SK-N-SH (cell line): ENCODE measurements around the gene AVPR2. TPM values are rescaled to one million over a fixed set of nuclear protein-coding genes. Genes with fewer than 3 reads are reported as not detected.

Experiments
- CTCF ChIA-PET: fragments of 300-600, 350-600 bp; formaldehyde crosslinking; extraction: SDS; loops from one replicate; lab custom pipeline; 2021; lab: Yijun Ruan, JAX
- POLR2A ChIA-PET: fragments of 350-600 bp; sonication (Branson Sonifier 250); formaldehyde crosslinking; extraction: SDS; loops from one replicate; lab custom pipeline; 2020; ENCODE audit warnings: antibody characterized with exemption, inconsistent platforms; lab: Yijun Ruan, JAX
- DNase-seq: peaks from one replicate; pipeline ENCODE4 v3.0.0; 2012
- H2AFZ ChIP-seq: fragments of 200-600 bp; sonication (generic); 2 replicates; pipeline ENCODE4 v1.8.1; 2016; ENCODE audit warnings: antibody characterized with exemption, mild to moderate bottlenecking, low read depth
- H3F3A ChIP-seq: fragments of 200-600 bp; sonication (generic); replicated peaks from 2 replicates; pipeline ENCODE3; 2016; ENCODE audit warnings: antibody characterized with exemption, mild to moderate bottlenecking; ENCODE audit not compliant: insufficient read depth
- H3K27ac ChIP-seq, 2 experiments: fragments of 200-500 bp in 1 of 2; fragments of 200-600 bp in 1 of 2; sonication (Bioruptor generic) in 1 of 2; sonication (generic), shearing (Covaris generic) in 1 of 2; 2 replicates each; pipeline versions ENCODE4 v1.5.1 to v1.6.1; 2014 to 2016; ENCODE audit warnings: low read depth in 2 of 2, inconsistent platforms in 1 of 2, low read length in 1 of 2, mild to moderate bottlenecking in 1 of 2, mixed read lengths in 1 of 2
- H3K27me3 ChIP-seq: fragments of 200-600 bp; sonication (generic), shearing (Covaris generic); 2 replicates; pipeline ENCODE4 v1.6.1; 2016; ENCODE audit warnings: mixed run types; ENCODE audit not compliant: insufficient read depth
- H3K36me3 ChIP-seq, 2 experiments: fragments of 200-500 bp in 1 of 2; fragments of 200-600 bp in 1 of 2; sonication (Bioruptor generic) in 1 of 2; sonication (generic) in 1 of 2; replicated peaks in 1 of 2; 2 replicates each; pipeline versions ENCODE3 to v1.5.1; 2014 to 2016; ENCODE audit warnings: low read length in 1 of 2, mild to moderate bottlenecking in 1 of 2; ENCODE audit not compliant: insufficient read depth in 2 of 2, control insufficient read depth in 1 of 2
- H3K4me1 ChIP-seq, 2 experiments: fragments of 200-500 bp in 1 of 2; fragments of 200-600 bp in 1 of 2; sonication (Bioruptor generic) in 1 of 2; sonication (generic), shearing (Covaris generic) in 1 of 2; 2 replicates each; pipeline versions ENCODE4 v1.5.1 to v1.6.1; 2014 to 2016; ENCODE audit warnings: low read depth in 1 of 2, low read length in 1 of 2, mixed run types in 1 of 2; ENCODE audit not compliant: insufficient read depth in 2 of 2, control insufficient read depth in 1 of 2
- H3K4me2 ChIP-seq: fragments of 200-600 bp; sonication (generic), shearing (Covaris generic); 2 replicates; pipeline ENCODE4 v1.6.1; 2017; ENCODE audit warnings: mixed run types
- H3K4me3 ChIP-seq, 2 experiments: fragments of 200-500 bp in 1 of 2; fragments of 200-600 bp in 1 of 2; sonication (Bioruptor generic) in 1 of 2; sonication (generic), shearing (Covaris generic) in 1 of 2; 2 replicates each; pipeline versions ENCODE4 v1.5.1 to v1.8.1; 2014 to 2016; ENCODE audit warnings: low read depth in 2 of 2, inconsistent platforms in 1 of 2, low read length in 1 of 2, mild to moderate bottlenecking in 1 of 2, mixed read lengths in 1 of 2, moderate library complexity in 1 of 2
- H3K79me2 ChIP-seq: fragments of 200-600 bp; sonication (generic); 2 replicates; pipeline ENCODE4 v1.8.1; 2017; ENCODE audit warnings: mild to moderate bottlenecking; ENCODE audit not compliant: insufficient read depth
- H3K9ac ChIP-seq: fragments of 200-600 bp; sonication (generic); 2 replicates; pipeline ENCODE4 v1.6.1; 2017; ENCODE audit warnings: mixed run types
- H3K9me2 ChIP-seq: fragments of 200-600 bp; sonication (generic); 2 replicates; pipeline ENCODE4 v1.6.1; 2017; ENCODE audit warnings: mixed run types
- H3K9me3 ChIP-seq: fragments of 200-600 bp; sonication (generic); 2 replicates; pipeline ENCODE4 v1.6.1; 2017; ENCODE audit warnings: mixed run types, mild to moderate bottlenecking, moderate library complexity
- H4K20me1 ChIP-seq: fragments of 200-600 bp; sonication (generic); 2 replicates; pipeline ENCODE4 v1.6.1; 2017; ENCODE audit warnings: mild to moderate bottlenecking, mixed run types; ENCODE audit not compliant: insufficient read depth
- CHD2 ChIP-seq: fragments of 150-350 bp; IDR thresholded peaks from 2 replicates; pipeline ENCODE4 v1.6.1; 2018; ENCODE audit warnings: low read length; ENCODE audit not compliant: partially characterized antibody
- EP300 ChIP-seq, 2 experiments: IDR thresholded peaks; 2 replicates each; pipeline versions ENCODE4 v1.4.0 to v1.6.1; 2012; ENCODE audit warnings: borderline replicate concordance in 1 of 2, low read depth in 1 of 2, low read length in 1 of 2
- FOSL2 ChIP-seq: IDR thresholded peaks from 2 replicates; pipeline ENCODE4 v1.4.0; 2012; ENCODE audit warnings: low read depth, mild to moderate bottlenecking, moderate library complexity, borderline replicate concordance
- GABPA ChIP-seq: IDR thresholded peaks from 2 replicates; pipeline ENCODE4 v1.4.0; 2012; ENCODE audit warnings: low read depth, mild to moderate bottlenecking
- NRF1 ChIP-seq: IDR thresholded peaks from 2 replicates; pipeline ENCODE4 v1.6.1; 2012; ENCODE audit warnings: low read depth, mild to moderate bottlenecking, low read length
- PBX3 ChIP-seq: IDR thresholded peaks from 2 replicates; pipeline ENCODE4; 2012
- POLR2AphosphoS5 ChIP-seq: IDR thresholded peaks from 2 replicates; pipeline ENCODE4 v1.6.1; 2012; ENCODE audit warnings: low read depth, low read length
- RCOR1 ChIP-seq: fragments of 150-350 bp; IDR thresholded peaks from 2 replicates; pipeline ENCODE4 v1.6.1; 2017; ENCODE audit warnings: antibody characterized with exemption, low read length
- SIN3A ChIP-seq: IDR thresholded peaks from 2 replicates; pipeline ENCODE4 v1.6.1; 2012; ENCODE audit warnings: low read depth, mild to moderate bottlenecking, low read length, moderate library complexity, borderline replicate concordance
- SMC3 ChIP-seq: IDR thresholded peaks from 2 replicates; pipeline ENCODE4 v1.6.1; 2012; ENCODE audit warnings: low read depth, low read length, improper control_type of control experiment
- TEAD4 ChIP-seq: IDR thresholded peaks from 2 replicates; pipeline ENCODE4 v1.4.0; 2012; ENCODE audit warnings: mild to moderate bottlenecking, borderline replicate concordance; ENCODE audit not compliant: insufficient read depth
- USF1 ChIP-seq: IDR thresholded peaks from 2 replicates; pipeline ENCODE4 v1.4.0; 2012; ENCODE audit warnings: low read depth, borderline replicate concordance
- YY1 ChIP-seq: IDR thresholded peaks from 2 replicates; pipeline ENCODE4 v1.4.0; 2012; ENCODE audit warnings: low read depth, mild to moderate bottlenecking
- WGBS: methylation state at CpG from one replicate; pipeline ENCODE4 v1.1.6; 2017; ENCODE audit warnings: low lambda C conversion rate; 5-methylcytosine and 5-hydroxymethylcytosine counted together
- polyA plus RNA-seq, 3 experiments: library from polyadenylated mRNA; depleted of rRNA; stranded (reverse); fragments of >200 nt; gene quantifications; 2 replicates each; pipeline ENCODE4 v1.2.3, GENCODE V29; 2012

Gene AVPR2
- polyA plus RNA-seq, 1 of the 3 experiments (the other 2 are of a cell fraction) = not detected

- Histone ChIP-seq H3K27me3 (peaks cover 4% of the 10 kb centered on the region; the same call in 1 of the 2 replicates), H3K36me3 (peaks cover 12 to 32% of the 10 kb centered on the region in 2 experiments), H3K4me1 (peaks cover 10 to 19% of the 10 kb centered on the region in 2 experiments; a peak in 2 of 4 replicates), H3F3A (peaks cover 2% of the 10 kb centered on the region), H3K4me3 (peak overlapping the region; percentile 78 to 89), H3K9me2 (no peaks in the 10 kb centered on the region), H3K27ac (peak overlapping the region; percentile 25 to 47; a peak in 2 of 4 replicates), H3K9ac (peak overlapping the region; percentile 84), H4K20me1 (peaks cover 29% of the 10 kb centered on the region), H3K9me3 (no peaks in the 10 kb centered on the region), H3K4me2 (peak overlapping the region; percentile 98), H3K79me2 (peaks cover 35% of the 10 kb centered on the region), H2AFZ (peak overlapping the region; percentile 51; the same call in 1 of the 2 replicates)
- DNase-seq = no peak
- 14% methylated on average over 5 of the region's 33 CpGs for WGBS
- ChIA-PET CTCF (interaction anchor here (1.4 to 16.7 kb wide), 4 partner anchors 11 to 170 kb away, joined by 4 to 271 read pairs (median 18); partner anchors contain the start of genes PLXNB3 and RENBP), POLR2A (interaction anchor here (1.0 to 1.4 kb wide), 5 partner anchors 10 to 132 kb away, joined by 3 to 6 read pairs (median 3); no protein-coding TSS in a partner anchor)
- TF ChIP-seq FOSL2 (no peak), PBX3 (no peak), CHD2 (no peak)
Measured at GRCh38 chrX:153934148-153934761, 29.8 kb downstream of the AVPR2 start.

GRCh38 chrX:153934762-153935325 is 30.4 kb downstream of the AVPR2 start, which contains the start of gene NAA10:
NAA10 (minus strand) TSS chrX:153935037; CDS start chrX:153934904, 133 bp downstream.
- H3K9ac ChIP-seq = peak within 1 kb of the TSS; percentile 84
- peak within 1 kb of the TSS; percentile 25 to 47; a peak in 2 of 4 replicates for H3K27ac ChIP-seq
- no peaks in the 10 kb centered on the region for H3K9me3 ChIP-seq
- ChIA-PET CTCF (interaction anchor here (1.3 to 16.7 kb wide), 4 partner anchors 11 to 171 kb away, joined by 3 to 271 read pairs (median 18); partner anchors contain the start of genes PLXNB3 and RENBP), POLR2A (interaction anchor here (1.0 to 1.4 kb wide), 5 partner anchors 10 to 133 kb away, joined by 3 to 6 read pairs (median 3); no protein-coding TSS in a partner anchor)
- H3K79me2 ChIP-seq = peaks cover 35% of the 10 kb centered on the region
- H3K4me1 ChIP-seq = peaks cover 10 to 13% of the 10 kb centered on the region in 2 experiments; a peak in 2 of 4 replicates
- peaks cover 24% of the 10 kb centered on the region for H4K20me1 ChIP-seq
- peak within 1 kb of the TSS; percentile 98 for H3K4me2 ChIP-seq
- 0% methylated on average over 2 of the region's 87 CpGs for WGBS
- no peaks in the 10 kb centered on the region for H3F3A ChIP-seq
- peak within 1 kb of the TSS; percentile 86; the same call in 1 of the 2 replicates for H2AFZ ChIP-seq
- peak within 1 kb of the TSS; percentile 78 to 89 for H3K4me3 ChIP-seq
- peaks cover 12 to 28% of the 10 kb centered on the region in 2 experiments for H3K36me3 ChIP-seq
- TF ChIP-seq EP300 (IDR thresholded peaks at IDR 0.05; ENCODE audit: borderline replicate concordance in 1 of 2, low read depth in 1 of 2, low read length in 1 of 2) (no peak), GABPA (peak; percentile 77), NRF1 (peak; percentile 65), USF1 (no peak), SMC3 (no peak), YY1 (no peak), CHD2 (no peak), RCOR1 (no peak), POLR2AphosphoS5 (0 out of 2 replicates have a peak, but pooled peaks have one; percentile 19), TEAD4 (no peak), SIN3A (0 out of 2 replicates have a peak, but pooled peaks have one; percentile 13)
- TF ChIP-seq, all 33 proteins: peak for 4
- peak; percentile 98 for DNase-seq
- peaks cover 4% of the 10 kb centered on the region; the same call in 1 of the 2 replicates for H3K27me3 ChIP-seq
- H3K9me2 ChIP-seq = no peaks in the 10 kb centered on the region
